ENCODE measurements around the gene CEP112.

- TF ChIP-seq GATA2 (IDR thresholded peaks at IDR 0.05; ENCODE audit: low read depth, low read length) (no peak), GATA3 (IDR thresholded peaks at IDR 0.05; ENCODE audit: low read depth, low read length) (no peak)
Measured at GRCh38 chr17:66215529-66215911, 23.6 kb upstream of the CEP112 start.
